ENCODE measurements around the gene MAST3.

GRCh38 chr19:18185538-18185937, 88.0 kb downstream of the MAST3 start:
- no peak for TF ChIP-seq CTCF (IDR thresholded peaks at IDR 0.05; ENCODE audit: poor library complexity, severe bottlenecking)
- no peak for TF ChIP-seq EP300 (conservative IDR thresholded peaks at IDR 0.05; ENCODE audit: poor library complexity, severe bottlenecking)
- TF ChIP-seq REST (IDR thresholded peaks at IDR 0.05; ENCODE audit: borderline replicate concordance): no peak
- TF ChIP-seq POLR2AphosphoS5 (IDR thresholded peaks at IDR 0.05): no peak
- TF ChIP-seq RAD21 (conservative IDR thresholded peaks at IDR 0.05): no peak
